DOHH2 (cell line): ENCODE measurements around the gene TFR2.

ENCODE experiments used
- H3F3A ChIP-seq: fragments of 200-600 bp; sonication (generic), shearing (Covaris generic); 2 replicates; pipeline ENCODE4 v1.6.0; 2016; ENCODE audit warnings: antibody characterized with exemption, mild to moderate bottlenecking; ENCODE audit not compliant: control insufficient read depth, insufficient read depth
- H3K27ac ChIP-seq: fragments of 200-600 bp; sonication (generic); 2 replicates; pipeline ENCODE4 v1.5.1; 2014; ENCODE audit warnings: low read depth, mild to moderate bottlenecking, low read length, moderate library complexity
- H3K27me3 ChIP-seq: fragments of 200-600 bp; sonication (generic); 2 replicates; pipeline ENCODE4 v1.6.1; 2014; ENCODE audit warnings: mild to moderate bottlenecking, low read length, mixed read lengths; ENCODE audit not compliant: control insufficient read depth
- H3K36me3 ChIP-seq: fragments of 200-600 bp; sonication (generic); 2 replicates; pipeline ENCODE4 v1.6.1; 2014; ENCODE audit warnings: mild to moderate bottlenecking, low read length, moderate library complexity, mixed read lengths; ENCODE audit not compliant: control insufficient read depth
- H3K4me1 ChIP-seq: fragments of 200-600 bp; sonication (generic); 2 replicates; pipeline ENCODE4 v1.6.1; 2014; ENCODE audit warnings: mild to moderate bottlenecking, low read length, mixed read lengths; ENCODE audit not compliant: control insufficient read depth
- H3K4me2 ChIP-seq: fragments of 200-600 bp; sonication (generic); 2 replicates; pipeline ENCODE4 v1.6.0; 2014; ENCODE audit warnings: mild to moderate bottlenecking, low read length, moderate library complexity
- H3K4me3 ChIP-seq: fragments of 200-600 bp; sonication (generic); 2 replicates; pipeline ENCODE4 v1.5.1; 2014; ENCODE audit warnings: mild to moderate bottlenecking, low read length, mixed read lengths
- H3K79me2 ChIP-seq: fragments of 200-600 bp; sonication (generic); 2 replicates; pipeline ENCODE4 v1.6.1; 2014; ENCODE audit warnings: mild to moderate bottlenecking, low read length, mixed read lengths; ENCODE audit not compliant: control insufficient read depth
- H3K9me2 ChIP-seq: fragments of 200-600 bp; sonication (generic); replicated peaks from 2 replicates; pipeline ENCODE4 v1.6.1; 2014; ENCODE audit warnings: mild to moderate bottlenecking, low read length, mixed read lengths; ENCODE audit not compliant: control insufficient read depth
- H3K9me3 ChIP-seq: fragments of 200-600 bp; sonication (generic); 2 replicates; pipeline ENCODE4 v1.6.1; 2014; ENCODE audit warnings: antibody characterized with exemption, low read length, mixed read lengths; ENCODE audit not compliant: control insufficient read depth, insufficient read depth
- H4K20me1 ChIP-seq: fragments of 200-600 bp; sonication (generic); 2 replicates; pipeline ENCODE4 v1.6.0; 2014; ENCODE audit warnings: low read depth, mild to moderate bottlenecking, antibody characterized with exemption, low read length, moderate library complexity; ENCODE audit not compliant: control insufficient read depth, insufficient read depth
- EZH2phosphoT487 ChIP-seq: fragments of 200-600 bp; sonication (generic); IDR thresholded peaks from 2 replicates; pipeline ENCODE4 v1.6.1; 2017; ENCODE audit warnings: borderline replicate concordance, mild to moderate bottlenecking, antibody characterized with exemption, low read length, moderate library complexity, mixed read lengths
- TF ChIP-seq, protein P1 (sequence below): fragments of 200-600 bp; sonication (generic); IDR thresholded peaks from one replicate; pipeline ENCODE4 v1.5.1; 2014; ENCODE audit warnings: antibody characterized with exemption, mild to moderate bottlenecking, low read depth, low read length; ENCODE audit not compliant: poor library complexity, severe bottlenecking

Gene TFR2

DNA sequence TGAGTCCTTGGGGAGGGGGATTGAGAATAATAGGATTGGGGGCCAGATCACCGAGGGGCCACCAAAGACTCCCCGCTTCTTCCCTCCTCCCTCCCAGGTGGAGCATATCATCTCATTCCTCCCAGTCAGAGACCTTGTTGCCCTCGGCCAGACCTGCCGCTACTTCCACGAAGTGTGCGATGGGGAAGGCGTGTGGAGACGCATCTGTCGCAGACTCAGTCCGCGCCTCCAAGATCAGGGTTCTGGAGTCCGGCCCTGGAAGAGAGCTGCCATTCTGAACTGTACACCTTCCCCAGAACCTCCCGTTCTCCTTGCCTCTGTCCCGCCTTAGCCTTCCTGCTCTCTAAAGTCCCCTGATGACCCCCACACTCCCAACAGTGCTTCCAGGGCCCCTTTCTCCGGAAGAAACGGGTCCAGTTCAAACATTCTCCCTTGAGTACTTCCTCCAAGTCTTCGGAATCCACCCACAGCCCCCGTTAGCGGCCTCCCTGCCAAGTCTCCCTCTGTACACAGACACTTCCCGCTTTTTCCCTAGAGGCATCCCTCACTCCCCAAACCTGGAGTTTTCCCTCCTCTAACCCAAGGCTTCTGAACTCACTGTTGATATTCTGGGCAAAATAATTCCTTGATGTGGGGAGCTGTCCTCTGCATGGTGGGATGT is 51.1 kb downstream of the TFR2 start:
- no peaks in the 10 kb centered on the region for H3K9me2 ChIP-seq
- peaks cover 8% of the 10 kb centered on the region for H3K4me1 ChIP-seq
- peaks cover 3% of the 10 kb centered on the region; the same call in 1 of the 2 replicates for H3K36me3 ChIP-seq
- H3K4me2 ChIP-seq = no peak overlapping the region
- no peak for TF ChIP-seq EZH2phosphoT487
- TF ChIP-seq, protein P1, sequence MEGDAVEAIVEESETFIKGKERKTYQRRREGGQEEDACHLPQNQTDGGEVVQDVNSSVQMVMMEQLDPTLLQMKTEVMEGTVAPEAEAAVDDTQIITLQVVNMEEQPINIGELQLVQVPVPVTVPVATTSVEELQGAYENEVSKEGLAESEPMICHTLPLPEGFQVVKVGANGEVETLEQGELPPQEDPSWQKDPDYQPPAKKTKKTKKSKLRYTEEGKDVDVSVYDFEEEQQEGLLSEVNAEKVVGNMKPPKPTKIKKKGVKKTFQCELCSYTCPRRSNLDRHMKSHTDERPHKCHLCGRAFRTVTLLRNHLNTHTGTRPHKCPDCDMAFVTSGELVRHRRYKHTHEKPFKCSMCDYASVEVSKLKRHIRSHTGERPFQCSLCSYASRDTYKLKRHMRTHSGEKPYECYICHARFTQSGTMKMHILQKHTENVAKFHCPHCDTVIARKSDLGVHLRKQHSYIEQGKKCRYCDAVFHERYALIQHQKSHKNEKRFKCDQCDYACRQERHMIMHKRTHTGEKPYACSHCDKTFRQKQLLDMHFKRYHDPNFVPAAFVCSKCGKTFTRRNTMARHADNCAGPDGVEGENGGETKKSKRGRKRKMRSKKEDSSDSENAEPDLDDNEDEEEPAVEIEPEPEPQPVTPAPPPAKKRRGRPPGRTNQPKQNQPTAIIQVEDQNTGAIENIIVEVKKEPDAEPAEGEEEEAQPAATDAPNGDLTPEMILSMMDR = no peak
- H3F3A ChIP-seq = peaks cover 1% of the 10 kb centered on the region
- no peaks in the 10 kb centered on the region for H3K27me3 ChIP-seq
- H4K20me1 ChIP-seq = no peaks in the 10 kb centered on the region
- H3K4me3 ChIP-seq = no peak overlapping the region
- H3K27ac ChIP-seq = no peak overlapping the region
- no peaks in the 10 kb centered on the region for H3K9me3 ChIP-seq
- H3K79me2 ChIP-seq = peaks cover 7% of the 10 kb centered on the region

DNA sequence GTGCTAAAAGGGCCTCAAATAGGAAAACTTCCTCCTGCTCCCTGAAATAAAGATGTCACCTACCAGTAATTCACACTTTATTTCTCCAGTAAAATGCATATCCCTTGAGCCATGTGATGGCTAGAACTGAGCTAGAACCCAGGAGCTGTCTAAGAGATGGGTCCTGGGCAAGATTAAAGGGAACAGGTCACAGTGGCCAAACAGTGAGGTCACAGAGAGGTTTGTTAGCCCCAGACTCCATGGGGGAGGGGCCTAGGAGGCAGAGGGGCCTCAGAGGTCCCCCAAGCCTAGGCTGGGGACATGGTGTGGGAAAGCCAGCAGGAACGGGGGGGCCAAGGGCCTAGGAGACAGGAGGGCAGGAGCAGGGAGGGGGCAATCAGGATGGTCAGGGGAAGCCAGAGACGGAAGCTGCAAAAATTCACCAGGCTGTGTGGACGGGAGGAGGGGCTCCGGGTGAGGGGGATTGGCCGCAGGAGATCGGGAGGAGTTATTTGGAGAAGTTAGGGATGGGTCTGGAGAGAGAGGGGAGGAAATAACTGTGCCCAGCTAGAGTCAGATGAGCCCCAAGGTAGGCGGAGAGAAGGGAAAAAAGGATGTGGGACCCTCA is 51.9 kb downstream of the TFR2 start:
- Histone ChIP-seq H4K20me1 (no peaks in the 10 kb centered on the region), H3K27me3 (no peaks in the 10 kb centered on the region), H3K4me3 (no peak overlapping the region), H3F3A (peaks cover 7% of the 10 kb centered on the region), H3K9me3 (no peaks in the 10 kb centered on the region), H3K4me2 (no peak overlapping the region), H3K4me1 (peaks cover 15% of the 10 kb centered on the region), H3K27ac (no peak overlapping the region), H3K9me2 (no peaks in the 10 kb centered on the region), H3K79me2 (peaks cover 15% of the 10 kb centered on the region), H3K36me3 (peaks cover 3% of the 10 kb centered on the region; the same call in 1 of the 2 replicates)
- TF ChIP-seq EZH2phosphoT487 = no peak
- TF ChIP-seq, protein P1 = no peak

DNA sequence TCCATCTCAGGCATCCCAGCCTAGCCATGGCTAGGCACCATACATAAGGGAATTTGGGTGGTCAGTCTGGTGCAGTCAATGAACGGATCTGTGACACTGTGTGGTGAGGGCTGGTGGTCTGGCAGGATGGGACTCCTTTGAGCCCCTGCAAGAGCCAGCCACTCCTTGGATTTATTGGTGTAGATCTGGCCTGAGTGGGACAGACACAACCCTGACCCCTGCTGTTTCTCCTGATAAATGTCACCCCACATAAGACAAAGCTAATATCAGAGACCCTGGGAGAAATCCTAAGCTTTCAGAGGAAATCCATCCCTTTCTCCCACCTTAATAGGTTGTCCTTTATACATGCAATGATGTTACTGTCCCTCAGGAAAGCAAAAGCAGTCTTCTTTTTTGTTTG is 52.9 kb downstream of the TFR2 start:
- H3K4me1 ChIP-seq = peaks cover 25% of the 10 kb centered on the region
- H3K36me3 ChIP-seq = peaks cover 5% of the 10 kb centered on the region; the same call in 1 of the 2 replicates
- peaks cover 17% of the 10 kb centered on the region for H3K79me2 ChIP-seq
- H3K9me3 ChIP-seq = no peaks in the 10 kb centered on the region
- no peak overlapping the region for H3K4me2 ChIP-seq
- H3K9me2 ChIP-seq = no peaks in the 10 kb centered on the region
- H3K27ac ChIP-seq = no peak overlapping the region
- no peak for TF ChIP-seq EZH2phosphoT487
- TF ChIP-seq, protein P1 = peak; percentile 68
- no peaks in the 10 kb centered on the region for H4K20me1 ChIP-seq
- H3F3A ChIP-seq = peaks cover 15% of the 10 kb centered on the region
- H3K27me3 ChIP-seq = no peaks in the 10 kb centered on the region
- no peak overlapping the region for H3K4me3 ChIP-seq
